ENCODE measurements around the gene GTF3C2. TPM values are rescaled to one million over a fixed set of nuclear protein-coding genes. Genes with fewer than 3 reads are reported as not detected.

Gene GTF3C2
- total and polyA plus RNA-seq, 10 of the 15 experiments (the other 5 are each of a cell fraction or from before 2014, with no cell fraction given), result 45.9 to 105 (median 80.3) TPM

DNA sequence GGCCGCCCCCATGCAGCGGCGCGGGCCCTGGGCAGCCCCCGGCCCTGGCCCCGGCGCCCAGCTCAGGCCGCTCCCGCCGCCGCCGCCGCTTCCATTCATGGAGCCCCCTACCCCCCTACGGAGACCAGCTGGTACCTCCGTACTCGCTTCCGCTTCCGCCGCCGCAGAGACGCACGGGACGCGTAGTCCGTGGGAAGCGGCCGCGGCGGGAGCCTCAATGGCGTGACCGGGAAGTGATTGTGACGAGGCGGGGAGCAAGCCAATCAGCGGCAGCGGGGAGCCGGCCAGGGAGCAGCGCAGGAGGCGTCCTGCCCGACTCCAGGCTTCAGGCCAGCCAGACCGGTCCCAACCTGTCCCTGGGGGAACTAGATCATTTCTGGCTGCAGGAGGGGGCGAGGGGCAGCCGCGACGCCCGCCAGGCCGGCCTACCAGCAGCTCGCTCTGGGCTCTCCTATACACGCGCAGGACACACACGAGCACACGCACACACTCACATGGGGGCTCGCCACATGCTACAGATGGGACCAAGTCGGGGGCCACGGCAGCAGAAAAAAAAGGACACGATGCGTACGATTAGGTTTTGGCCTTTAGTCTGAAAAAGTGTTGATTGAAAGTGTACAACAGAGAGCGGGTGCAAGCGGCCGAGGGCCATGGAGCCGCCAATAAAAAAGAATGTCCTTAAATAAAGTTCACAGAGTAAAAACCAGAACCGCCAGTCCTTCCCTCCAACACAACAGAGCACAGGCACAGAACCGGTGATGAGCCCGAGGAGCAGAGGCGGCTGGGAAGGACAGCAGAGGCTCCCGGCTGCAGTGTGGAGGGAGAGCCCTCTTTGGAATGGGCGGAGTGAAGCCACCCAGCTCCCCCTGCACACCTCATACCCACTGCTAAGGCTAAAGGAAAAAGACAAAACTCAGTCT is 24.3 kb upstream of the GTF3C2 start, which contains the start of gene ZNF513 (continued):
- no peak for TF ChIP-seq FOXM1 (IDR thresholded peaks at IDR 0.05; ENCODE audit: low read depth, low read length)
- TF ChIP-seq, protein P1, sequence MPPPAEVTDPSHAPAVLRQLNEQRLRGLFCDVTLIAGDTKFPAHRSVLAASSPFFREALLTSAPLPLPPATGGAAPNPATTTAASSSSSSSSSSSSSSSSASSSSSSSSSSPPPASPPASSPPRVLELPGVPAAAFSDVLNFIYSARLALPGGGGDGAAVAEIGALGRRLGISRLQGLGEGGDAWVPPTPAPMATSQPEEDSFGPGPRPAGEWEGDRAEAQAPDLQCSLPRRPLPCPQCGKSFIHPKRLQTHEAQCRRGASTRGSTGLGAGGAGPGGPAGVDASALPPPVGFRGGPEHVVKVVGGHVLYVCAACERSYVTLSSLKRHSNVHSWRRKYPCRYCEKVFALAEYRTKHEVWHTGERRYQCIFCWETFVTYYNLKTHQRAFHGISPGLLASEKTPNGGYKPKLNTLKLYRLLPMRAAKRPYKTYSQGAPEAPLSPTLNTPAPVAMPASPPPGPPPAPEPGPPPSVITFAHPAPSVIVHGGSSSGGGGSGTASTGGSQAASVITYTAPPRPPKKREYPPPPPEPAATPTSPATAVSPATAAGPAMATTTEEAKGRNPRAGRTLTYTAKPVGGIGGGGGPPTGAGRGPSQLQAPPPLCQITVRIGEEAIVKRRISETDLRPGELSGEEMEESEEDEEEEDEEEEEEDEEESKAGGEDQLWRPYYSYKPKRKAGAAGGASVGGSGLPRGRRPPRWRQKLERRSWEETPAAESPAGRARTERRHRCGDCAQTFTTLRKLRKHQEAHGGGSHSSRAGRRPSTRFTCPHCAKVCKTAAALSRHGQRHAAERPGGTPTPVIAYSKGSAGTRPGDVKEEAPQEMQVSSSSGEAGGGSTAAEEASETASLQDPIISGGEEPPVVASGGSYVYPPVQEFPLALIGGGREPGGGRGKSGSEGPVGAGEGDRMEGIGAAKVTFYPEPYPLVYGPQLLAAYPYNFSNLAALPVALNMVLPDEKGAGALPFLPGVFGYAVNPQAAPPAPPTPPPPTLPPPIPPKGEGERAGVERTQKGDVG (CRISPR knock-in tag; IDR thresholded peaks at IDR 0.05), result no peak
- TF ChIP-seq ZNF207 (IDR thresholded peaks at IDR 0.05; ENCODE audit: borderline replicate concordance), result no peak
- no peak for TF ChIP-seq ZNF274 (IDR thresholded peaks at IDR 0.05; ENCODE audit: insufficient read depth, insufficient read length)
- TF ChIP-seq EZH2 (IDR thresholded peaks at IDR 0.05; ENCODE audit: borderline replicate concordance, control insufficient read depth, low read depth, low read length), result no peak
- TF ChIP-seq ATF3 (IDR thresholded peaks at IDR 0.05; ENCODE audit: borderline replicate concordance, extremely low read depth, low read depth, low read length), result no peak
- no peak for TF ChIP-seq TCF7 (IDR thresholded peaks at IDR 0.05; ENCODE audit: borderline replicate concordance)
- TF ChIP-seq JUND (IDR thresholded peaks at IDR 0.05; ENCODE audit: low read depth, low read length), result peak; percentile 95
- peak; percentile 96 for TF ChIP-seq KLF5 (IDR thresholded peaks at IDR 0.05; ENCODE audit: partially characterized antibody)
- no peak for TF ChIP-seq CBX3 (IDR thresholded peaks at IDR 0.05; ENCODE audit: borderline replicate concordance, low read depth)
- TF ChIP-seq, protein P2, sequence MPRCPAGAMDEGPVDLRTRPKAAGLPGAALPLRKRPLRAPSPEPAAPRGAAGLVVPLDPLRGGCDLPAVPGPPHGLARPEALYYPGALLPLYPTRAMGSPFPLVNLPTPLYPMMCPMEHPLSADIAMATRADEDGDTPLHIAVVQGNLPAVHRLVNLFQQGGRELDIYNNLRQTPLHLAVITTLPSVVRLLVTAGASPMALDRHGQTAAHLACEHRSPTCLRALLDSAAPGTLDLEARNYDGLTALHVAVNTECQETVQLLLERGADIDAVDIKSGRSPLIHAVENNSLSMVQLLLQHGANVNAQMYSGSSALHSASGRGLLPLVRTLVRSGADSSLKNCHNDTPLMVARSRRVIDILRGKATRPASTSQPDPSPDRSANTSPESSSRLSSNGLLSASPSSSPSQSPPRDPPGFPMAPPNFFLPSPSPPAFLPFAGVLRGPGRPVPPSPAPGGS (IDR thresholded peaks at IDR 0.05; ENCODE audit: borderline replicate concordance, insufficient read depth, low read depth, low read length, poor library complexity, severe bottlenecking), result peak; percentile 82
- no peak for TF ChIP-seq SPI1 (IDR thresholded peaks at IDR 0.05; ENCODE audit: borderline replicate concordance, insufficient read depth, low read depth, low read length)
- TF ChIP-seq SIN3A (IDR thresholded peaks at IDR 0.05; ENCODE audit: low read depth, low read length), result 0 out of 2 replicates have a peak, but pooled peaks have one; percentile 62
- TF ChIP-seq YBX1 (IDR thresholded peaks at IDR 0.05), result no peak
- TF ChIP-seq MAX (IDR thresholded peaks at IDR 0.05; ENCODE audit: low read depth, low read length), result peak; percentile 61; the same call in 1 of the 2 replicates
- TF ChIP-seq IKZF1 (conservative IDR thresholded peaks at IDR 0.05), result peak; percentile 96
- no peak for TF ChIP-seq RBBP5 (conservative IDR thresholded peaks at IDR 0.05)
- TF ChIP-seq, protein P3, sequence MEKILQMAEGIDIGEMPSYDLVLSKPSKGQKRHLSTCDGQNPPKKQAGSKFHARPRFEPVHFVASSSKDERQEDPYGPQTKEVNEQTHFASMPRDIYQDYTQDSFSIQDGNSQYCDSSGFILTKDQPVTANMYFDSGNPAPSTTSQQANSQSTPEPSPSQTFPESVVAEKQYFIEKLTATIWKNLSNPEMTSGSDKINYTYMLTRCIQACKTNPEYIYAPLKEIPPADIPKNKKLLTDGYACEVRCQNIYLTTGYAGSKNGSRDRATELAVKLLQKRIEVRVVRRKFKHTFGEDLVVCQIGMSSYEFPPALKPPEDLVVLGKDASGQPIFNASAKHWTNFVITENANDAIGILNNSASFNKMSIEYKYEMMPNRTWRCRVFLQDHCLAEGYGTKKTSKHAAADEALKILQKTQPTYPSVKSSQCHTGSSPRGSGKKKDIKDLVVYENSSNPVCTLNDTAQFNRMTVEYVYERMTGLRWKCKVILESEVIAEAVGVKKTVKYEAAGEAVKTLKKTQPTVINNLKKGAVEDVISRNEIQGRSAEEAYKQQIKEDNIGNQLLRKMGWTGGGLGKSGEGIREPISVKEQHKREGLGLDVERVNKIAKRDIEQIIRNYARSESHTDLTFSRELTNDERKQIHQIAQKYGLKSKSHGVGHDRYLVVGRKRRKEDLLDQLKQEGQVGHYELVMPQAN (conservative IDR thresholded peaks at IDR 0.05), result peak; percentile 93
- no peak for TF ChIP-seq ZNF384 (IDR thresholded peaks at IDR 0.05; ENCODE audit: borderline replicate concordance, low read depth, low read length)
- no peak for TF ChIP-seq SP1 (IDR thresholded peaks at IDR 0.05; ENCODE audit: low read depth, low read length)

All from GM12878 (cell line).